HepG2 (cell line): ENCODE data around the gene GALR1. TPM values are rescaled to one million over a fixed set of nuclear protein-coding genes. Genes with fewer than 3 reads are reported as not detected.

ENCODE experiments used
- ATAC-seq: fragments of 200-7000 bp; cut with Tn5 transposase; 3 replicates; pipeline ENCODE4 v1.9.1; 2020; ENCODE audit warnings: mild to moderate bottlenecking, moderate library complexity
- BruUV-seq: library from RNA; stranded (reverse); fragments of 400-500 nt; replicated peaks from 2 replicates; lab custom pipeline; 2021; lab: Mats Ljungman, UMichigan
- CTCF ChIA-PET: fragments of 300-600 bp; formaldehyde crosslinking; extraction: SDS; loops from one replicate; lab custom pipeline; 2021; ENCODE audit warnings: low total read pairs, inconsistent platforms, low intra/inter-chr PET ratio; lab: Yijun Ruan, JAX
- POLR2A ChIA-PET: fragments of 350-600 bp; sonication (Branson Sonifier 250); formaldehyde crosslinking; loops from one replicate; lab custom pipeline; 2020; ENCODE audit warnings: antibody characterized with exemption, inconsistent platforms; lab: Yijun Ruan, JAX
- DNase-seq: peaks from one replicate; pipeline ENCODE4 v3.0.0-alpha.2; 2015; ENCODE audit warnings: low spot score
- FAIRE-seq: peaks from 3 replicates; lab custom pipeline; 2011; peaks lifted over from hg19 to GRCh38; lab: Jason Lieb, UNC
- H2AFZ ChIP-seq: one replicate; pipeline ENCODE4 v1.6.1; 2011; ENCODE audit warnings: low read length, inconsistent platforms
- H3K27ac ChIP-seq: fragments of 300-600 bp; 3 replicates; pipeline ENCODE4 v1.8.0; 2011; ENCODE audit warnings: mixed run types, mild to moderate bottlenecking, mixed read lengths, low read length, inconsistent platforms; ENCODE audit not compliant: insufficient read depth; ENCODE audit errors: extremely low read length
- H3K27me3 ChIP-seq, 2 experiments: fragments of 200-600 bp in 1 of 2; 2 replicates in 1 of 2; 3 replicates in 1 of 2; pipeline versions ENCODE4 v1.6.0 to v1.8.0; 2011; ENCODE audit warnings: low read length in 2 of 2, mild to moderate bottlenecking in 2 of 2, moderate library complexity in 2 of 2, inconsistent platforms in 1 of 2; ENCODE audit not compliant: insufficient read depth in 2 of 2, control insufficient read depth in 1 of 2
- H3K36me3 ChIP-seq, 2 experiments: fragments of 200-600 bp in 1 of 2; replicated peaks in 1 of 2; 2 replicates in 1 of 2; 3 replicates in 1 of 2; pipeline versions ENCODE4 v1.5.1 to v1.8.0; 2011; ENCODE audit warnings: low read length in 2 of 2, inconsistent platforms in 1 of 2; ENCODE audit not compliant: insufficient read depth in 2 of 2, control insufficient read depth in 1 of 2
- H3K4me1 ChIP-seq: 2 replicates; pipeline ENCODE4 v1.5.1; 2012; ENCODE audit warnings: low read length, inconsistent platforms; ENCODE audit not compliant: insufficient read depth
- H3K4me2 ChIP-seq: 2 replicates; pipeline ENCODE4 v1.6.0; 2011; ENCODE audit warnings: low read depth, low read length, inconsistent platforms
- H3K4me3 ChIP-seq, 3 experiments: fragments of 200-600 bp in 1 of 3; sonication (generic), shearing (Covaris generic) in 1 of 3; replicated peaks in 1 of 3; 2 replicates each; pipeline ENCODE4 v1.5.1; 2011 to 2016; ENCODE audit warnings: low read length in 3 of 3, inconsistent platforms in 2 of 3, low read depth in 2 of 3, mild to moderate bottlenecking in 2 of 3, control low read depth in 1 of 3, mixed read lengths in 1 of 3; ENCODE audit not compliant: insufficient read depth in 1 of 3
- H3K79me2 ChIP-seq: one replicate; pipeline ENCODE4 v1.6.1; 2011; ENCODE audit warnings: low read length, inconsistent platforms; ENCODE audit not compliant: insufficient read depth
- H3K9ac ChIP-seq: 2 replicates; pipeline ENCODE4 v1.6.0; 2011; ENCODE audit warnings: mild to moderate bottlenecking, low read depth, low read length, inconsistent platforms; ENCODE audit not compliant: insufficient read depth
- H3K9me3 ChIP-seq: 2 replicates; pipeline ENCODE4 v1.5.1; 2012; ENCODE audit warnings: mild to moderate bottlenecking, low read length
- H4K20me1 ChIP-seq: 2 replicates; pipeline ENCODE4 v1.6.0; 2011; ENCODE audit warnings: inconsistent platforms, mild to moderate bottlenecking, low read length, moderate library complexity; ENCODE audit not compliant: insufficient read depth
- AHR ChIP-seq: IDR thresholded peaks from 2 replicates; pipeline ENCODE4 v1.6.1; 2018; ENCODE audit warnings: missing genetic modification reagents, missing compliant biosample characterization
- BHLHE40 ChIP-seq: IDR thresholded peaks from 2 replicates; pipeline ENCODE4 v1.6.1; 2011; ENCODE audit warnings: low read length, improper control_type of control experiment
- KDM5A ChIP-seq: fragments of 200-600 bp; sonication (generic); IDR thresholded peaks from 2 replicates; pipeline ENCODE4 v1.7.0; 2018; ENCODE audit warnings: antibody characterized with exemption, mild to moderate bottlenecking, low read length, borderline replicate concordance
- NR2F2 ChIP-seq: IDR thresholded peaks from 2 replicates; pipeline ENCODE4 v1.6.1; 2012; ENCODE audit warnings: low read depth, inconsistent platforms, borderline replicate concordance
- PAX8 ChIP-seq: sonication (generic); formaldehyde crosslinking; IDR thresholded peaks from 2 replicates; pipeline ENCODE4 v1.8.0; 2022; ENCODE audit warnings: mild to moderate bottlenecking, missing genetic modification reagents, borderline replicate concordance
- PBX2 ChIP-seq: IDR thresholded peaks from 2 replicates; pipeline ENCODE4 v1.6.1; 2016; ENCODE audit warnings: control low read depth
- TBP ChIP-seq: sonication (generic); formaldehyde crosslinking; IDR thresholded peaks from 2 replicates; pipeline ENCODE4 v1.5.0; 2020; ENCODE audit warnings: missing genetic modification reagents
- TGIF2 ChIP-seq: IDR thresholded peaks from 2 replicates; pipeline ENCODE4 v1.6.1; 2016; ENCODE audit warnings: control low read depth, missing compliant biosample characterization
- XRCC5 ChIP-seq: fragments of 200-400 bp; formaldehyde crosslinking; optimal IDR thresholded peaks from 2 replicates; pipeline ENCODE3; 2017; ENCODE audit warnings: mild to moderate bottlenecking, low read length
- ZNF180 ChIP-seq: sonication (generic); formaldehyde crosslinking; IDR thresholded peaks from 2 replicates; pipeline ENCODE4 v1.4.0; 2020; ENCODE audit warnings: low read depth, missing genetic modification reagents, borderline replicate concordance
- ZNF557 ChIP-seq: sonication (generic); formaldehyde crosslinking; IDR thresholded peaks from 2 replicates; pipeline ENCODE4 v1.4.0; 2020; ENCODE audit warnings: missing genetic modification reagents
- ZNF879 ChIP-seq: sonication (generic); formaldehyde crosslinking; IDR thresholded peaks from 2 replicates; pipeline ENCODE4 v1.8.1; 2023; ENCODE audit warnings: missing genetic modification reagents
- WGBS: methylation state at CpG from one replicate; pipeline ENCODE4 v1.1.6; 2017; ENCODE audit warnings: low lambda C conversion rate; 5-methylcytosine and 5-hydroxymethylcytosine counted together
- in situ Hi-C: cut with HindIII; loops from 2 replicates; pipeline ENCODE4 v1.10.0; 2017; ENCODE audit warnings: low pct_unique_long_range_greater_than_20kb; ENCODE audit not compliant: extremely low pct_ligation_motif_present
- intact Hi-C: fragments of 100-400 bp; cut with micrococcal nuclease; formaldehyde crosslinking; loops from one replicate; pipeline ENCODE4 v1.10.0; 2022; ENCODE audit not compliant: unreplicated experiment
- polyA plus RNA-seq, 8 experiments: library from polyadenylated mRNA; depleted of rRNA in 3 of 8; stranded (reverse) in 7 of 8; unstranded in 1 of 8; fragments of >200 nt; fragmentation: Illumina TruSeq in 4 of 8; extraction: Trizol in 4 of 8; gene quantifications; 2 replicates each; pipeline versions ENCODE4 v1.2.1 to v1.2.3, GENCODE V29; 2011 to 2016; ENCODE audit warnings: low read depth in 4 of 8, missing spikeins in 1 of 8, mixed read lengths in 1 of 8; ENCODE audit not compliant: insufficient read depth in 1 of 8
- total RNA-seq, 5 experiments: library from RNA; depleted of rRNA; stranded (reverse); fragments of >200 nt; fragmentation: Illumina TruSeq; extraction: Trizol; gene quantifications; 2 replicates each; pipeline ENCODE4 v1.2.3, GENCODE V29; 2016; ENCODE audit warnings: low read depth in 1 of 5
- TF ChIP-seq, protein P1 (sequence below): sonication (generic); formaldehyde crosslinking; IDR thresholded peaks from 2 replicates; pipeline ENCODE4 v1.8.0; 2023; ENCODE audit warnings: mild to moderate bottlenecking, missing genetic modification reagents
- TF ChIP-seq, protein P2 (sequence below): fragments of 450-650 bp; IDR thresholded peaks from 2 replicates; pipeline ENCODE4 v1.6.1; 2016
- TF ChIP-seq, protein P3 (sequence below): sonication (generic); formaldehyde crosslinking; conservative IDR thresholded peaks from 2 replicates; pipeline ENCODE4 v1.4.0; 2020; ENCODE audit warnings: mild to moderate bottlenecking, missing genetic modification reagents, moderate library complexity

The GALR1 gene
- total and polyA plus RNA-seq, 2 of the 13 experiments (the other 11 are each of a cell fraction or from before 2014, with no cell fraction given): not detected

GRCh38 chr18:77207540-77207939 lies 42.1 kb upstream of the GALR1 start:
- H2AFZ ChIP-seq: no peak overlapping the region
- DNase-seq: peak; percentile 42
- H3K36me3 ChIP-seq: no peaks in the 10 kb centered on the region
- CTCF ChIA-PET: no interaction called here
- no peaks in the 10 kb centered on the region for H3K4me1 ChIP-seq
- no peaks in the 10 kb centered on the region for H3K79me2 ChIP-seq
- peaks cover 2 to 19% of the 10 kb centered on the region in 2 experiments; a peak in 3 of 5 replicates for H3K27me3 ChIP-seq
- H3K27ac ChIP-seq: no peak overlapping the region
- TF ChIP-seq PAX8 (CRISPR knock-in tag): no peak
- no peak for TF ChIP-seq KDM5A
- no peak for TF ChIP-seq AHR (CRISPR knock-in tag)
- peak; percentile 62 for TF ChIP-seq XRCC5
- TF ChIP-seq TGIF2 (CRISPR knock-in tag): no peak
- TF ChIP-seq, protein P1, sequence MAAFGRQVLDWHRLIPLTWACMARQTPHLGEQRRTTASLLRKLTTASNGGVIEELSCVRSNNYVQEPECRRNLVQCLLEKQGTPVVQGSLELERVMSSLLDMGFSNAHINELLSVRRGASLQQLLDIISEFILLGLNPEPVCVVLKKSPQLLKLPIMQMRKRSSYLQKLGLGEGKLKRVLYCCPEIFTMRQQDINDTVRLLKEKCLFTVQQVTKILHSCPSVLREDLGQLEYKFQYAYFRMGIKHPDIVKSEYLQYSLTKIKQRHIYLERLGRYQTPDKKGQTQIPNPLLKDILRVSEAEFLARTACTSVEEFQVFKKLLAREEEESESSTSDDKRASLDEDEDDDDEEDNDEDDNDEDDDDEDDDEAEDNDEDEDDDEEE (CRISPR knock-in tag): no peak
- TF ChIP-seq NR2F2: no peak
- TF ChIP-seq ZNF557 (CRISPR knock-in tag): no peak
- TF ChIP-seq, protein P2, sequence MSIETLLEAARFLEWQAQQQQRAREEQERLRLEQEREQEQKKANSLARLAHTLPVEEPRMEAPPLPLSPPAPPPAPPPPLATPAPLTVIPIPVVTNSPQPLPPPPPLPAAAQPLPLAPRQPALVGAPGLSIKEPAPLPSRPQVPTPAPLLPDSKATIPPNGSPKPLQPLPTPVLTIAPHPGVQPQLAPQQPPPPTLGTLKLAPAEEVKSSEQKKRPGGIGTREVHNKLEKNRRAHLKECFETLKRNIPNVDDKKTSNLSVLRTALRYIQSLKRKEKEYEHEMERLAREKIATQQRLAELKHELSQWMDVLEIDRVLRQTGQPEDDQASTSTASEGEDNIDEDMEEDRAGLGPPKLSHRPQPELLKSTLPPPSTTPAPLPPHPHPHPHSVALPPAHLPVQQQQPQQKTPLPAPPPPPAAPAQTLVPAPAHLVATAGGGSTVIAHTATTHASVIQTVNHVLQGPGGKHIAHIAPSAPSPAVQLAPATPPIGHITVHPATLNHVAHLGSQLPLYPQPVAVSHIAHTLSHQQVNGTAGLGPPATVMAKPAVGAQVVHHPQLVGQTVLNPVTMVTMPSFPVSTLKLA: 0 out of 2 replicates have a peak, but pooled peaks have one; percentile 13
- no peak for TF ChIP-seq ZNF180 (CRISPR knock-in tag)
- TF ChIP-seq PBX2: no peak
- no peak for TF ChIP-seq ZNF879 (CRISPR knock-in tag)
- no peak for TF ChIP-seq TBP (CRISPR knock-in tag)
- TF ChIP-seq BHLHE40: peak; percentile 70
- TF ChIP-seq, protein P3, sequence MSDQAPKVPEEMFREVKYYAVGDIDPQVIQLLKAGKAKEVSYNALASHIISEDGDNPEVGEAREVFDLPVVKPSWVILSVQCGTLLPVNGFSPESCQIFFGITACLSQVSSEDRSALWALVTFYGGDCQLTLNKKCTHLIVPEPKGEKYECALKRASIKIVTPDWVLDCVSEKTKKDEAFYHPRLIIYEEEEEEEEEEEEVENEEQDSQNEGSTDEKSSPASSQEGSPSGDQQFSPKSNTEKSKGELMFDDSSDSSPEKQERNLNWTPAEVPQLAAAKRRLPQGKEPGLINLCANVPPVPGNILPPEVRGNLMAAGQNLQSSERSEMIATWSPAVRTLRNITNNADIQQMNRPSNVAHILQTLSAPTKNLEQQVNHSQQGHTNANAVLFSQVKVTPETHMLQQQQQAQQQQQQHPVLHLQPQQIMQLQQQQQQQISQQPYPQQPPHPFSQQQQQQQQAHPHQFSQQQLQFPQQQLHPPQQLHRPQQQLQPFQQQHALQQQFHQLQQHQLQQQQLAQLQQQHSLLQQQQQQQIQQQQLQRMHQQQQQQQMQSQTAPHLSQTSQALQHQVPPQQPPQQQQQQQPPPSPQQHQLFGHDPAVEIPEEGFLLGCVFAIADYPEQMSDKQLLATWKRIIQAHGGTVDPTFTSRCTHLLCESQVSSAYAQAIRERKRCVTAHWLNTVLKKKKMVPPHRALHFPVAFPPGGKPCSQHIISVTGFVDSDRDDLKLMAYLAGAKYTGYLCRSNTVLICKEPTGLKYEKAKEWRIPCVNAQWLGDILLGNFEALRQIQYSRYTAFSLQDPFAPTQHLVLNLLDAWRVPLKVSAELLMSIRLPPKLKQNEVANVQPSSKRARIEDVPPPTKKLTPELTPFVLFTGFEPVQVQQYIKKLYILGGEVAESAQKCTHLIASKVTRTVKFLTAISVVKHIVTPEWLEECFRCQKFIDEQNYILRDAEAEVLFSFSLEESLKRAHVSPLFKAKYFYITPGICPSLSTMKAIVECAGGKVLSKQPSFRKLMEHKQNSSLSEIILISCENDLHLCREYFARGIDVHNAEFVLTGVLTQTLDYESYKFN (CRISPR knock-in tag): no peak
- H3K9me3 ChIP-seq: no peaks in the 10 kb centered on the region
- no peak overlapping the region for H3K4me3 ChIP-seq
- intact Hi-C loops: no loop called here
- BruUV-seq: no TSS peak
- 9% methylated on average over 7 of the region's 10 CpGs for whole genome bisulfite sequencing
- no peak overlapping the region for H3K4me2 ChIP-seq
- POLR2A ChIA-PET: no interaction called here
- no peaks in the 10 kb centered on the region for H4K20me1 ChIP-seq
- ATAC-seq: peak; percentile 90
- in situ Hi-C loops: loop anchor here (10.0 kb wide), 1 partner anchor 213 kb away; no protein-coding TSS in a partner anchor
- FAIRE-seq: peak; percentile 76
- H3K9ac ChIP-seq: no peak overlapping the region
